Activated CD4-positive, alpha-beta T cell treated with anti-CD3 and anti-CD28 coated beads, Interleukin-2, amount 10 ng/mL, durations not matched to agents 24 days and 14 days (primary cell): ENCODE data around the gene MARCHF5. TPM values are rescaled to one million over a fixed set of nuclear protein-coding genes. Genes with fewer than 3 reads are reported as not detected.

Experiments used
- DNase-seq: peaks from one replicate; pipeline ENCODE4 v3.0.0; 2022
- H3K27ac Mint-ChIP-seq: one replicate; pipeline ENCODE4 v1.8.0; 2022; ENCODE audit warnings: mild to moderate bottlenecking, mixed read lengths
- H3K27me3 Mint-ChIP-seq: one replicate; pipeline ENCODE4 v1.8.0; 2022; ENCODE audit warnings: mixed read lengths
- H3K36me3 Mint-ChIP-seq: one replicate; pipeline ENCODE4 v1.8.0; 2022; ENCODE audit warnings: low read depth, mild to moderate bottlenecking, mixed read lengths
- H3K4me1 Mint-ChIP-seq: one replicate; pipeline ENCODE4 v1.8.0; 2021; ENCODE audit warnings: mixed read lengths
- H3K4me3 Mint-ChIP-seq: one replicate; pipeline ENCODE4 v1.8.0; 2022; ENCODE audit warnings: mild to moderate bottlenecking, moderate library complexity, mixed read lengths
- H3K9me3 Mint-ChIP-seq: one replicate; pipeline ENCODE4 v1.8.0; 2021; ENCODE audit warnings: mixed read lengths
- intact Hi-C: fragments of 100-400 bp; cut with micrococcal nuclease; formaldehyde crosslinking; loops from one replicate; pipeline ENCODE4 v1.15.1; 2023
- total RNA-seq: library from RNA; stranded (reverse); gene quantifications from 2 replicates; pipeline ENCODE4 v1.2.3, GENCODE V29; 2022

The MARCHF5 gene
- total RNA-seq, 1 donor from 2014 or later = 24.7 TPM

DNA sequence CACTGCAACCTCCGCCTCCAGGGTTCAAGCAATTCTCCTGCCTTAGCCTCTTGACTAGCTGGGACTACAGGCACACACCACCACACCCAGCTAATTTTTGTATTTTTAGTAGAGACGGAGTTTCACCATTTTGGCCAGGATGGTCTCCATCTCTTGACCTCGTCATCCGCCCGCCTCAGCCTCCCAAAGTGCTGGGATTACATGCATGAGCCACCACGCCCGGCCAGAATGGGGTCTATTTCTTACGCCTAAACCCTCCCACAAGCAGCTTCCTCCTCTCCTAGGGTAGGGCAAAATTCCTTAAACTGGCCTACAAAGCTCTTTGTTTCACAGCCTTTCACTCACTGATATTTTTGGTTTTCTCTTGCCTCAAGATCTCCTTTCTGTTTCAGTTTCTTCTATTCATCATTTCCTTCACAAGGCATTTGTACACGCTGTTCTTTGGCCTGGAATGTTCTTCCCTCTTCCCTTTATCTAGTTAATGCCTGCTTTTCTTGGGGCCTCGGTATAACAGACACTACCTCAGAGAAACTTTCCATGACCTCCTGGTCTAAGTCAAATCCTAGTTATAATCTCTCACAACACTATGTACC lies 6.8 kb upstream of the MARCHF5 start:
- no peaks in the 10 kb centered on the region for H3K27me3 Mint-ChIP-seq
- H3K36me3 Mint-ChIP-seq = peaks cover 11% of the 10 kb centered on the region
- DNase-seq = peak; percentile 61
- no peaks in the 10 kb centered on the region for H3K9me3 Mint-ChIP-seq
- H3K4me3 Mint-ChIP-seq = peak overlapping the region; percentile 55
- peak overlapping the region; percentile 76 for H3K27ac Mint-ChIP-seq
- peaks cover 21% of the 10 kb centered on the region for H3K4me1 Mint-ChIP-seq
- intact Hi-C loops = loop anchor here (2.0 kb wide), 1 partner anchor 17 kb away; no protein-coding TSS in a partner anchor

DNA sequence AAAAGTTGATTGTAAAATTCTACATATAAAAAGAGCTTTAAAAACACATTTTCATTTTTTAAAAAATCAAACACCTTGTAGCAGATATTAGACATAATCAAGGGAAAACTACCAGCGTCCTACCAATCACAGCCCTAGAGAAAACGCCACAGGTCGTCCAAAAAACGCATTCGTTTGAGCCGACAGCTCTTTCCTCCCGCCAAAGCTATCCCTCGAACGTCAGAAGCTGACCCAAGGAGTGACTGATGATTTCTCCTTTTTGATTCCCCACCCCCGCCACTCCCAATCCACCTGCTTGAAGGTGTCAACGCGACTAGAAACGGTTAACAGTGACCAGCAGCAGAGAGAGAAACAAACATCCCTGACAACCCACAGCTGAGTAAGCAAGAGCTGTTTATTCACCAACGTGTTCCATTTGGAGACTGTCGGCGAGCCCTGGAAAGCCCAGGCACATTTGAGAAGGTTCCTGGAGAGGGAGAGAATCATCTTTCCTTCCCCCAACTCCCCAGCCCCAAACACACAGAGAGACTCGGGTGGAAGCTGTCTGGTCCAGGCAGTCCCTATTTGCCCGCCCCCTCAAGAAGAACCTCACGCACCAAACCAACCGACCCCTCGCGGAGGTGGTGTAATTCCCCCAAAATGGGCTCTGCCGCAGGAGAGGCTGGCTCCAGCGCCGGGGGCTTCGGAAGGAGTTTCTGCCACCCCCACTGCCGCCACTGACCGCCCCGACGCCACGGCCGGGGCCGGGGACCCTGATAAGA lies 711 bp upstream of the MARCHF5 start:
- Mint-ChIP-seq H3K36me3 (peaks cover 14% of the 10 kb centered on the region), H3K27ac (peak overlapping the region; percentile 85), H3K27me3 (no peaks in the 10 kb centered on the region), H3K9me3 (no peaks in the 10 kb centered on the region), H3K4me1 (peaks cover 26% of the 10 kb centered on the region), H3K4me3 (peak overlapping the region; percentile 93)
- no peak for DNase-seq
- intact Hi-C loops = loop anchor here (2.0 to 10.0 kb wide), 4 partner anchors 188 to 493 kb away; partner anchors contain the start of genes BTAF1 and IDE

DNA sequence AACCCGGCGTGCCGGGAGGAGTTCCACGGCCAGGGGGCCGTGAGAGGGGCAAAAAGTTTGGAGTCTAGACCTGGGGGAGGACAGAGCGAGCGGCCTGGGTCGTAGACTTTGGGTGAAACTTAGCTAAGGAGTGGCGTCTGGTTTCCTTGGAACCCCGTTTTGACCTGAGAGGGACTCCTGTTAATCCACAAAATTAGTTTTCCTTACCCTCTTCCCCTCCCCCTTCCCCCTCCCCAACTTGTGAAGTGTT lies 574 bp downstream of the MARCHF5 start:
- Mint-ChIP-seq H3K9me3 (no peaks in the 10 kb centered on the region), H3K27me3 (no peaks in the 10 kb centered on the region), H3K36me3 (peaks cover 10% of the 10 kb centered on the region), H3K27ac (peak overlapping the region; percentile 85), H3K4me3 (peak overlapping the region; percentile 93), H3K4me1 (peaks cover 24% of the 10 kb centered on the region)
- no peak for DNase-seq
- intact Hi-C loops = loop anchor here (1.0 to 10.0 kb wide), 7 partner anchors 51 to 495 kb away; partner anchors contain the start of genes BTAF1 and IDE

DNA sequence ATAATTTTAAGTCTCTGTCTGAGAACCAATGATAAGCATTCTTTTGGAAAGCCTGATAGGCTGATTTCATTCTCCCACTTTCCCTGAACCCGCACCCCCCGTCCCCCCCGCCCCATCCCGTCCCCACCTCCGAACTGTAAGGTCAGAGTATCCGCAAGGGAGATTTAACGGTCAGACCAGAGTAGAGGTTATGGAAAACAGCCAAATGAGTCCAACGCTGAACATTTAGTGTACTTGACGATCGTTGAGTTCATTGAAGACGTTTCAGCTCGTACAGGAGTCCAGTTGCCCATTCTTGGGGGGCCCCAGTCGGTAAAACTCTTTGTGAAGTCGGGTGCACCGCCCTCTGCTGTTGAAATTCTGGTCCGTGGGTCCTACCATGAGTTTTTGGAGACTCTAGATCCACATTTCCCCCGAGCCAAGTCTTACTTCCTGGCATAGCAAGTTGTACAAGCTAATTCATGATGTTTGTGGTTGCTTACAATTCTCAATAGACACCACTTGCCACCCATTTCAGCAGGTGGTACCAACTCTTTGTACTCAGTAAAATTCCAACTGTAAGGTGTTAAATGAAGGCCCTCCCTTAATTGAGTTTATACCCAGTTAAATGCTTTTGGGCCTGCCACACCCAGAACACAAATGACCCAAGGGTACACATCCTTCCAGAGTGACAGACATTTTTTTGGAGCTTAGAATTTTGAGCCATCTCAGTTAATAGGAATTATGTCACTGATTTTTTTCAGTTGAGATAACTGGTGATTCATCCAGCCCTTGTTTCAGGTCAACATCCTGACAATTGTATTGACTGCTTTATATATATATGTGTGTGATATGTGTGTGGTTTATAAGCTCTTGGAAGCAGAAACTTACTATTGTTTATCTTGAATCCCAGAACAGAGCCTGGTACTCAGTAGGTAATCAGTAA lies 1.2 kb downstream of the MARCHF5 start:
- Mint-ChIP-seq H3K27me3 (no peaks in the 10 kb centered on the region), H3K4me3 (peak overlapping the region; percentile 93), H3K36me3 (peaks cover 10% of the 10 kb centered on the region), H3K27ac (peak overlapping the region; percentile 85), H3K9me3 (no peaks in the 10 kb centered on the region), H3K4me1 (peaks cover 24% of the 10 kb centered on the region)
- intact Hi-C loops = loop anchor here (1.0 to 10.0 kb wide), 8 partner anchors 52 to 495 kb away; partner anchors contain the start of genes BTAF1 and IDE
- peak; percentile 86 for DNase-seq

DNA sequence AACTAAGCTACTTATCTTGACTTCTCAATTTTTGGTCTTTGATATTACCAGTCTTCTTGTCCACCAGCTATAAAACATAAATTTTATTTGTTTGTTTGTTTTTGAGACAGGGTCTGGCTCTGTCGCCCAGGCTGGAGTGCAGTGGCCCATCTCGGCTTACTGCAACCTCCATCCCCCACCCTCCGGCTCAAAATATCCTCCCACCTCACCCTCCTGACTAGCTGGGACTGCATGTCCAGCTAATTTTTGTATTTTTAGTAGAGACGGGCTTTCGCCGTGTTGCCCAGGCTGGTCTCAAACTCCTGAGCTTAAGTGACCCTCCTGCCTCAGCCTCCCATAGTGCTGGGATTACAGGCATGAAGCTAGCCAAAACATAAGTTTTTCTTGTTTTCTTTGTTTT lies 7.5 kb downstream of the MARCHF5 start:
- Mint-ChIP-seq H3K27ac (no peak overlapping the region), H3K27me3 (no peaks in the 10 kb centered on the region), H3K36me3 (peaks cover 23% of the 10 kb centered on the region), H3K9me3 (no peaks in the 10 kb centered on the region), H3K4me1 (peaks cover 25% of the 10 kb centered on the region), H3K4me3 (no peak overlapping the region)
- intact Hi-C loops = loop anchor here (10.0 kb wide), 1 partner anchor 374 kb away; the partner anchor contains the start of gene BTAF1
- DNase-seq = no peak

DNA sequence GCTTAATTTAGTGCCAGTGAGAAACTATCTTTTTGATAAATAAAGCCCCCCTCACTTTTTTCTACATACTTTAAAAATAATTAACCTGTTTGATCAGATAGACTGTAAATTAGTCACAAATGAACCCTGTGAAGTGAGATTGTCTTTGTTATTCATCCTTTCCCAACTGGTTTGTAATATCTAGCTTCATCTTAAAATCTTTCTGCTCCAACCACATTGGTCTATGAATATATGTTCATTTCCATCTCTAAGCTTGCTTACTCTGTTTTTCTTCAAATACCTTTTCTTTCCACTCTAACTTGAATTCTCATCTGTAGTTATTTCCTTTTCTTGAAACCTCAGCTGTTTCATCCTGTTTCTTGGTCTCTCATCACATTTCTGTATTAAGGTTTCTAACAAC lies 12.1 kb downstream of the MARCHF5 start:
- intact Hi-C loops = no loop called here
- H3K9me3 Mint-ChIP-seq = no peaks in the 10 kb centered on the region
- DNase-seq = no peak
- peak overlapping the region; percentile 1 for H3K4me3 Mint-ChIP-seq
- H3K27me3 Mint-ChIP-seq = no peaks in the 10 kb centered on the region
- H3K36me3 Mint-ChIP-seq = peaks cover 16% of the 10 kb centered on the region
- peak overlapping the region; percentile 20 for H3K27ac Mint-ChIP-seq
- peaks cover 21% of the 10 kb centered on the region for H3K4me1 Mint-ChIP-seq

DNA sequence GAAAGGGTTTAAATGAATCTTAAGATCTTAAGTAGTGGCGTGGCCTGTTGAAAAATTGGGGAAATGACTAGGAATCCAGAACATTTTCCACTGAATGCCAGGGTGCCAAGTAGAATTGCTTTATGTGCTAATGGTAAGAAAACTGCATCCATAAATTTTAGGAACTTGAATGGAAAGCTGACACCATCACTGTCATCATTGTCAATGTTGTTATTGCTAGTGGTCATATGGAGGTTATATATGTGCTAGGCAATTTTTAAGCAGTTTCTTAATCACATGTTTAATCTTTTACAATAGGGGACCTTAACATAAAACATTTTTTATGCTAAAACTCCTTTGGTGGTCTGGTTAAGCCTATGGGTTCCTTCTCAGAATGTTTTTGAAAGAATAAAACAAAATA lies 13.1 kb downstream of the MARCHF5 start:
- Mint-ChIP-seq H3K27me3 (no peaks in the 10 kb centered on the region), H3K9me3 (no peaks in the 10 kb centered on the region), H3K27ac (no peak overlapping the region), H3K4me1 (peaks cover 18% of the 10 kb centered on the region), H3K36me3 (peaks cover 14% of the 10 kb centered on the region), H3K4me3 (no peak overlapping the region)
- no peak for DNase-seq
- intact Hi-C loops = no loop called here

DNA sequence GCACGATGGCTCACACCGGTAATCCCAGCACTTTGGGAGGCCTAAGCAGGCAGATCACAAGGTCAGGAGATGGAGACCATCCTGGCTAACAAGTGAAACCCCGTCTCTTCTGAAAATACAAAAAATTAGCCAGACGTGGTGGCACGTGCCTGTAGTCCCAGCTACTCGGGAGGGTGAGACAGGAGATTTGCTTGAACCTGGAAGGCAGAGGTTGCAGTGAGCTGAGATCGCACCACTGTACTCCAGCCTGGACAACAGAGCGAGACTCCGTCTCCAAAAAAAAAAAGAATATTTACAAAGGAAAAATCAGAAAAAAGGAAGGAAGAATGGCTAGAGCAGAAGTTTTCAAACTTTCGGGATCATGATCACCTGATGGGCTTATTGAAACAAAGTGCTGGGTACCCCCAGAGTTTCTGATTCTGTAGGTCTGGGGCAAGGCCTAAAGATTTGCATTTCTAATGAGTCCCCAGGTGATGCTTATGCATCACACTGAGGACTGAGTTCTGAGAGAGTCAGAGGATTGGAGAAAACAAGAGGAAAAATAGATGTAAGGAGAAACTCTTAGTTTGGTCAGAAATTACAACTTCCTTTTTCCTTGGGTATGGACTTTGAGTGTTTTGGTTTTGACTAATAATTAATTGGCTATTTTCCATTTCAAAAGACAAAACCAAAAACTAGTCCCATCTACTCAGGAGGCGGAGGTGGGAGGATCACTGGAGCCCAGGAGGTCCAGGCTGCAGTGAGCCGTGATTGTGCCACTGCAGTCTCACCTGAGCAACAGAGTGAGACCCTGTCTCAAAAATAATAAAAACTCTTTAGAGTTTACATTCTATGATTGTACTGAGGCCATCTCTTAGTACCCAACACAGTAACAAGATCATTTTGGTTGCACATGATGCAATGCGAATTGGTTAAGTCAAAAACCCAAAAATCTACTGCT lies 14.4 kb downstream of the MARCHF5 start:
- H3K27ac Mint-ChIP-seq = no peak overlapping the region
- no peaks in the 10 kb centered on the region for H3K27me3 Mint-ChIP-seq
- H3K9me3 Mint-ChIP-seq = no peaks in the 10 kb centered on the region
- peaks cover 15% of the 10 kb centered on the region for H3K4me1 Mint-ChIP-seq
- intact Hi-C loops = no loop called here
- H3K4me3 Mint-ChIP-seq = no peak overlapping the region
- peaks cover 8% of the 10 kb centered on the region for H3K36me3 Mint-ChIP-seq
- DNase-seq = no peak

DNA sequence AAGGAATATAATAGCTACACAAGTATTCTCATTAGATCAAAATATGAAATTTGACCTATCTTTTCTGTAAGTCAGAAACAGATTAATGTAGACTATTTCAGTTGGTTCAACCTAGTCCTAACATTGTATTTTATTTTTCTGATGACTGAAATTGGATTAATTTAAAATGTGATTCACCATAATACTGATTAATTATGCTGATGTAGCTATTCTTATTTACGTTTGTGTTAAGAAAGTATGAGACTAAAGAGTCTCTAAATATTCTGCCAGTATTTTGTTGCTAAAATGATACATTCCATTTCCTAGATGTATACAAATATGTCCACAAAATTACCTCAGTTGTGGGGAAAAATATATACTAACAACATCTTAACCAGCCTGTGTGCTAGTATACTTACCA lies 18.3 kb downstream of the MARCHF5 start:
- Mint-ChIP-seq H3K27me3 (no peaks in the 10 kb centered on the region), H3K9me3 (no peaks in the 10 kb centered on the region), H3K4me3 (no peak overlapping the region), H3K27ac (no peak overlapping the region), H3K4me1 (peaks cover 2% of the 10 kb centered on the region), H3K36me3 (peaks cover 29% of the 10 kb centered on the region)
- intact Hi-C loops = no loop called here
- no peak for DNase-seq

DNA sequence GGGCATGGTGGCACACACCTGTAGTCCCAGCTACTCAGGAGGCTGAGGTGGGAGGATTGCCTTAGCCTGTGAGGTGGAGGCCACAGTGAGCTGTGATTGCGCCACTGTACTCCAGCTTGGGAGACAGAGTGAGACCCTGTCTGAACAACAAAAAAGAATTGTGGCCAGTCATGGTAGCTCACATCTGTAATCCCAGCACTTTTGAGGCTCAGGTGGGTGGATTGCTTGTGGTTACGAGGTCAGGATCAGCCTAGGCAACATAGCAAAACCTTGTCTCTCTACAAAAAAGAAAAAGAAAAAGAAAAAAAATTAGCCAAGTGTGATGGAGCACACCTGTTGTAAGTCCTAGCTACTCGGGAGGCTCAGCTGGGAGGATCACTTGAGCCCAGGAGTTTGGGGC lies 22.8 kb downstream of the MARCHF5 start:
- no peaks in the 10 kb centered on the region for H3K27me3 Mint-ChIP-seq
- H3K9me3 Mint-ChIP-seq = no peaks in the 10 kb centered on the region
- H3K4me3 Mint-ChIP-seq = no peak overlapping the region
- intact Hi-C loops = no loop called here
- DNase-seq = no peak
- peaks cover 37% of the 10 kb centered on the region for H3K36me3 Mint-ChIP-seq
- H3K27ac Mint-ChIP-seq = no peak overlapping the region
- H3K4me1 Mint-ChIP-seq = no peaks in the 10 kb centered on the region

DNA sequence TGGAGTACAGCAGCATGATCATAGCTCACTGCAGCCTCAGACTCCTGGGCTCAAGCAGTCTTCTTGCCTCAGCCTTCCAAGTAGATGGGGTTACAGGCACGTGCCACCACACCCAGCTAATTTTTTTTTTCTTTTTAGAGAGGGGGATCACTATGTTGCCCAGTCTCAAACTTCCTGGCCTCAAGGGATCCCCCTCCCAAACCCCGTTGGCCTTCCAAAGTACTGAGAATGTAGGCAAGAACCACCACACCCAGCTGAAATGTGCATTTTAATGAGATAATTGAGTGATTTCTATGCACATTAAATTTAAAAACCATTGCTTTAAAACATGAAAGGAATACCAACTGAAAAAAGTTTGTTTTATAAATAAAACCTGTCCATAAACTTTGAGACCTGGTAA lies 25.6 kb downstream of the MARCHF5 start:
- Mint-ChIP-seq H3K9me3 (no peaks in the 10 kb centered on the region), H3K27ac (no peak overlapping the region), H3K4me1 (no peaks in the 10 kb centered on the region), H3K4me3 (no peak overlapping the region), H3K27me3 (no peaks in the 10 kb centered on the region), H3K36me3 (peaks cover 36% of the 10 kb centered on the region)
- DNase-seq = no peak
- intact Hi-C loops = no loop called here

DNA sequence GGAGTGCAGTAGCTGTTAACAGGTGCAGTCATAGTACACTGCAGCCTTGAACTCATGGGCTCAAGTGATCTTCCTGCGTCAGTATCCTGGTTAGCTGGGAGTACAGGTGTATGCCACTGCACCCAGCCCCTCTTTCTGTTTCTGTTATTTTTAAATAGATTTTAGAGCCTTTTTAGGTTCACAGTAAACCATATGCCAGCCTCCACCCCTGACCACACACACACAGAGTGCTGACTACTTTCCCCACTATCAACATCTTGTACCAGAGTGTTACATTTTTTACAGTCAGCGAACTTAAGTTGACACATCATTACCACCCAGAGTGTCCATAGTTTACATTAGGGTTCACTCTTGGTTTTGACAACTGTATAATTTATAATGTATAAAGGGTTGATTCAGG lies 32.1 kb downstream of the MARCHF5 start:
- intact Hi-C loops = no loop called here
- H3K4me3 Mint-ChIP-seq = no peak overlapping the region
- no peaks in the 10 kb centered on the region for H3K27me3 Mint-ChIP-seq
- H3K4me1 Mint-ChIP-seq = no peaks in the 10 kb centered on the region
- peaks cover 20% of the 10 kb centered on the region for H3K36me3 Mint-ChIP-seq
- no peaks in the 10 kb centered on the region for H3K9me3 Mint-ChIP-seq
- no peak for DNase-seq
- H3K27ac Mint-ChIP-seq = no peak overlapping the region
